Keratinocyte (primary cell): ENCODE results near the gene N4BP3. TPM values are rescaled to one million over a fixed set of nuclear protein-coding genes. Genes with fewer than 3 reads are reported as not detected.
"Not testable (repeated sequence)": the region's sequence is repeated elsewhere in the genome, so short reads cannot be mapped to it uniquely, and the experiment has no call there.

Source experiments
- DNase-seq: peaks from one replicate; pipeline ENCODE4 v3.0.0-alpha.2; 2011; ENCODE audit warnings: low read depth, missing footprints, low spot score
- FAIRE-seq: peaks from 2 replicates; lab custom pipeline; 2011; peaks lifted over from hg19 to GRCh38; lab: Jason Lieb, UNC
- H2AFZ ChIP-seq: 2 replicates; pipeline ENCODE4 v1.6.0; 2012; ENCODE audit warnings: low read length, control low read depth, inconsistent platforms; ENCODE audit not compliant: control insufficient read depth
- H3K27ac ChIP-seq: 2 replicates; pipeline ENCODE4 v1.5.1; 2011; ENCODE audit warnings: low read length; ENCODE audit not compliant: control insufficient read depth, insufficient read depth
- H3K27me3 ChIP-seq: 3 replicates; pipeline ENCODE4 v1.6.0; 2011; ENCODE audit warnings: low read length; ENCODE audit not compliant: control insufficient read depth, insufficient read depth; ENCODE audit errors: extremely low read depth
- H3K36me3 ChIP-seq, 2 experiments: 2 replicates in 1 of 2; 3 replicates in 1 of 2; pipeline ENCODE4 v1.5.1; 2011; ENCODE audit warnings: low read length in 2 of 2, mild to moderate bottlenecking in 1 of 2; ENCODE audit not compliant: control insufficient read depth in 2 of 2, insufficient read depth in 2 of 2; ENCODE audit errors: extremely low read depth in 1 of 2
- H3K4me1 ChIP-seq: 3 replicates; pipeline ENCODE4 v1.5.1; 2011; ENCODE audit warnings: low read length; ENCODE audit not compliant: control insufficient read depth, insufficient read depth; ENCODE audit errors: extremely low read depth
- H3K4me2 ChIP-seq: 3 replicates; pipeline ENCODE4 v1.6.0; 2011; ENCODE audit warnings: low read depth, low read length; ENCODE audit not compliant: control insufficient read depth, insufficient read depth; ENCODE audit errors: extremely low read depth
- H3K4me3 ChIP-seq, 3 experiments: fragments of 200-600 bp in 1 of 3; sonication (generic) in 1 of 3; 2 replicates in 2 of 3; 3 replicates in 1 of 3; pipeline ENCODE4 v1.5.1; 2011 to 2016; ENCODE audit warnings: low read length in 3 of 3, mild to moderate bottlenecking in 3 of 3, control low read depth in 2 of 3, inconsistent platforms in 1 of 3, low read depth in 1 of 3, mixed read lengths in 1 of 3, mixed run types in 1 of 3, moderate library complexity in 1 of 3; ENCODE audit not compliant: control insufficient read depth in 2 of 3, insufficient read depth in 2 of 3; ENCODE audit errors: extremely low read depth in 1 of 3
- H3K79me2 ChIP-seq: 2 replicates; pipeline ENCODE4 v1.6.0; 2012; ENCODE audit warnings: low read length; ENCODE audit not compliant: control insufficient read depth, insufficient read depth
- H3K9ac ChIP-seq: 3 replicates; pipeline ENCODE4 v1.6.0; 2011; ENCODE audit warnings: low read length; ENCODE audit not compliant: control insufficient read depth, insufficient read depth; ENCODE audit errors: extremely low read depth
- H3K9me1 ChIP-seq: 3 replicates; pipeline ENCODE4 v1.6.0; 2011; ENCODE audit warnings: low read length; ENCODE audit not compliant: control insufficient read depth, insufficient read depth; ENCODE audit errors: extremely low read depth
- H3K9me3 ChIP-seq: 2 replicates; pipeline ENCODE4 v1.5.1; 2012; ENCODE audit warnings: low read depth, low read length; ENCODE audit not compliant: control insufficient read depth
- H4K20me1 ChIP-seq: 3 replicates; pipeline ENCODE4 v1.6.0; 2011; ENCODE audit warnings: low read length; ENCODE audit not compliant: control insufficient read depth, insufficient read depth; ENCODE audit errors: extremely low read depth
- CTCF ChIP-seq, 3 experiments: IDR thresholded peaks in 1 of 3; conservative IDR thresholded peaks in 1 of 3; optimal IDR thresholded peaks in 1 of 3; 2 replicates in 2 of 3; 3 replicates in 1 of 3; pipeline versions ENCODE3 to v1.5.1; 2011; ENCODE audit warnings: low read length in 3 of 3, mild to moderate bottlenecking in 3 of 3, moderate library complexity in 2 of 3, control low read depth in 1 of 3, inconsistent platforms in 1 of 3; ENCODE audit not compliant: insufficient read depth in 2 of 3; ENCODE audit errors: extremely low read depth in 1 of 3
- EZH2 ChIP-seq: IDR thresholded peaks from one replicate; pipeline ENCODE4 v1.6.1; 2012; ENCODE audit warnings: inconsistent platforms, mild to moderate bottlenecking, low read length, moderate library complexity
- dilution Hi-C: fragments of 300-500 bp; cut with MboI; formaldehyde crosslinking; loops from one replicate; pipeline ENCODE4 v1.7.0; 2020; ENCODE audit warnings: low sequenced_read_pairs; ENCODE audit not compliant: extremely low pct_ligation_motif_present
- polyA plus RNA-seq, 5 experiments: library from polyadenylated mRNA; depleted of rRNA in 3 of 5; stranded (reverse) in 3 of 5; stranded (forward) in 1 of 5; unstranded in 1 of 5; fragments of >200 nt; gene quantifications; 1 replicate in 1 of 5; 2 replicates in 3 of 5; 3 replicates in 1 of 5; pipeline versions ENCODE4 v1.2.1 to v1.2.3, GENCODE V29; 2011 to 2012; ENCODE audit warnings: missing spikeins in 2 of 5, low read depth in 1 of 5, low replicate concordance in 1 of 5

Gene N4BP3
- polyA plus RNA-seq, 1 donor (not counting 4 experiments of a cell fraction or from before 2014, with no cell fraction given) = 1.0 TPM

DNA sequence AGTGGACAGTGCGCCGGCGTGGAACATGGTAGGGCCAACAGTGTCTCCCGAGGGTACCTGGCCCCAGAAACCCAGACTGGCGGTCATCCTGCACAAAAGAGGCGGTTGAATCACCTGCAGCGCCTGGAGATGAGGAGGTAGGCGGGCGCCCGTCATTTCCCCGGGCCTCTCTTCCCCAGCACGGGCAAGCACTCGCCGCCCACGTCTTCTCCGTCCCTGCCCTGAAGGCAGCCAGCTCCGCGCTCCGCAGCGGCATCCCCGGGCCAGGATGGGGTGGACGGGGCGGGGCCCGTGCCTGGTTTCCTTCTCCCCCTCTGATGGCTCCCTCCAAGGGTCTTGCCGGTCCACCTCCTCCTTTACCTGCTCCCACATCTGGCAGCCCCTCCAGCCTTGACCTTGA lies 27.1 kb upstream of the N4BP3 start:
- Histone ChIP-seq H3K4me1 (no peaks in the 10 kb centered on the region), H3K4me3 (no peak overlapping the region), H3K9ac (no peak overlapping the region), H3K4me2 (no peak overlapping the region), H2AFZ (no peak overlapping the region), H4K20me1 (no peaks in the 10 kb centered on the region), H3K27me3 (no peaks in the 10 kb centered on the region), H3K9me3 (no peaks in the 10 kb centered on the region), H3K36me3 (no peaks in the 10 kb centered on the region), H3K79me2 (no peaks in the 10 kb centered on the region), H3K27ac (no peak overlapping the region), H3K9me1 (no peaks in the 10 kb centered on the region)
- dilution Hi-C loops = no loop called here
- FAIRE-seq (no peak), DNase-seq (no peak)
- TF ChIP-seq CTCF (optimal IDR thresholded peaks at IDR 0.05 in 1 of 3, IDR thresholded peaks at IDR 0.05 in 1 of 3, conservative IDR thresholded peaks at IDR 0.05 in 1 of 3; ENCODE audit: extremely low read depth in 1 of 3, insufficient read depth in 2 of 3, low read length in 3 of 3) = no peak

DNA sequence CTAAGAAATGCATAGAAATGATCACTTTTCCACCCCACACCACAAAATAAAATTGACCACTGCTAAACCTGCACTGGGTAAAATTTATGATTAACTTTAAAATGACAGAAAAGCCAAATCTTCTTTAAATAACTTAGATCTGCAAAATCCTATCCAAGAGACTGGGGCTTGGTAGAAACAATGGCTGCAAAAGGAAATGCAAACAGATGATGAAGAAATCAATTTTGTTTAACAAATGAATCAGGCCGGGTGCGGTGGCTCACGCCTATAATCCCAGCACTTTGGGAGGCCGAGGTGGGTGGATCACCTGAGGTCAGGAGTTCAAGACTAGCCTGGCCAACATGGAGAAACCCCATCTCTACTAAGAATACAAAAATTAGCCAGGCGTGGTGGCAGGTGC lies 26.1 kb upstream of the N4BP3 start:
- H3K79me2 ChIP-seq, H3K4me3 ChIP-seq, dilution Hi-C loops, H4K20me1 ChIP-seq, DNase-seq, FAIRE-seq, H3K9ac ChIP-seq, H3K9me1 ChIP-seq, H3K27me3 ChIP-seq, H3K36me3 ChIP-seq, H3K4me1 ChIP-seq, H3K4me2 ChIP-seq, H3K9me3 ChIP-seq, H2AFZ ChIP-seq, H3K27ac ChIP-seq: not testable (repeated sequence)

DNA sequence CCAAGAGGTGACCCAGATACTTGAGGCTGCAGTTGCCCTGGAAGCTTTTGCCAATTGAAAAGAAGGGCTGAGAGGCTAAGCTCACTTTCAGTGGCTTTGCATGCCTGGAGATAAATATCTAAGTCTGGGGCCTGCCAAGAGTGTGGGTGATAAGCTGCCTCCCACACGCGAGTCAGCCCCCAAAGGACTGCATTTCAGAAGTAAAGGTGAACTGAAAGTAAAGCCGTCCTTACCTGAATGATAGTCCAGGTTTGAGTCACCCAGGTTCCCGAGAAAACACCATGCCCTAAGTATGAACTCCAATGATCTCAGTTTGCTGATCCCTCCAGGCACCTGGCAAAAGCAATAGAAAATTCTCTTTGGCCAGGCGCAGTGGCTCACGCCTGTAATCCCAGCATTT lies 22.5 kb upstream of the N4BP3 start:
- H3K9me1 ChIP-seq = no peaks in the 10 kb centered on the region

More for the DNA sequence above, 22.5 kb upstream of the N4BP3 start:
- no peak overlapping the region for H2AFZ ChIP-seq
- no peaks in the 10 kb centered on the region for H3K27me3 ChIP-seq
- H3K9me3 ChIP-seq = no peaks in the 10 kb centered on the region
- DNase-seq = no peak
- no peaks in the 10 kb centered on the region for H4K20me1 ChIP-seq
- TF ChIP-seq EZH2 (no peak), CTCF (optimal IDR thresholded peaks at IDR 0.05 in 1 of 3, IDR thresholded peaks at IDR 0.05 in 1 of 3, conservative IDR thresholded peaks at IDR 0.05 in 1 of 3; ENCODE audit: extremely low read depth in 1 of 3, insufficient read depth in 2 of 3, low read length in 3 of 3) (no peak)
- no peaks in the 10 kb centered on the region for H3K79me2 ChIP-seq
- H3K9ac ChIP-seq = no peak overlapping the region
- no peaks in the 10 kb centered on the region for H3K36me3 ChIP-seq
- H3K4me3 ChIP-seq = no peak overlapping the region
- H3K4me2 ChIP-seq = peak overlapping the region; percentile 10
- dilution Hi-C loops = no loop called here
- H3K4me1 ChIP-seq = no peaks in the 10 kb centered on the region
- FAIRE-seq = no peak
- H3K27ac ChIP-seq = no peak overlapping the region
